SK-N-SH treated with all-trans-retinoic acid at 6 μM for 48 hours (cell line): ENCODE measurements around the gene CPAMD8.

Experiments used
- ATAC-seq: fragments of 200-7000 bp; cut with Tn5 transposase; 3 replicates; pipeline ENCODE4 v1.9.1; 2020; ENCODE audit warnings: mild to moderate bottlenecking, moderate library complexity
- ARNTL ChIP-seq: fragments of 450-650 bp; formaldehyde crosslinking; IDR thresholded peaks from 2 replicates; pipeline ENCODE4 v1.5.0; 2020; ENCODE audit warnings: low read depth, mild to moderate bottlenecking, moderate library complexity, borderline replicate concordance
- BACH2 ChIP-seq: fragments of 250-450 bp; sonication (Bioruptor Pico); IDR thresholded peaks from 2 replicates; pipeline ENCODE4 v1.9.0; 2021; ENCODE audit warnings: mild to moderate bottlenecking, borderline replicate concordance
- CSRNP3 ChIP-seq: fragments of 250-450 bp; sonication (Bioruptor Pico); IDR thresholded peaks from 2 replicates; pipeline ENCODE4 v1.5.1; 2021; ENCODE audit warnings: mild to moderate bottlenecking, moderate library complexity
- GLIS3 ChIP-seq: fragments of 250-450 bp; sonication (Bioruptor Pico); IDR thresholded peaks from 2 replicates; pipeline ENCODE4 v1.5.0; 2020; ENCODE audit warnings: mild to moderate bottlenecking, moderate library complexity
- ISL1 ChIP-seq: fragments of 250-450 bp; sonication (Bioruptor Pico); IDR thresholded peaks from 2 replicates; pipeline ENCODE4 v2.1.2; 2022; ENCODE audit warnings: mild to moderate bottlenecking, moderate library complexity
- OSR1 ChIP-seq: fragments of 250-450 bp; sonication (Bioruptor Pico); IDR thresholded peaks from 2 replicates; pipeline ENCODE4 v1.8.0; 2022; ENCODE audit warnings: moderate library complexity, mild to moderate bottlenecking, inconsistent platforms
- POU6F1 ChIP-seq: fragments of 250-450 bp; sonication (Bioruptor Pico); IDR thresholded peaks from 2 replicates; pipeline ENCODE4 v1.8.0; 2021; ENCODE audit warnings: low read depth, mild to moderate bottlenecking, moderate library complexity, borderline replicate concordance
- RARB ChIP-seq: fragments of 250-450 bp; sonication (Bioruptor Pico); IDR thresholded peaks from 2 replicates; pipeline ENCODE4 v1.8.0; 2021; ENCODE audit warnings: mild to moderate bottlenecking, moderate library complexity
- SNAI2 ChIP-seq: fragments of 250-450 bp; sonication (Bioruptor Pico); IDR thresholded peaks from 2 replicates; pipeline ENCODE4 v1.5.0; 2020; ENCODE audit warnings: mild to moderate bottlenecking, moderate library complexity
- TCF4 ChIP-seq: fragments of 250-450 bp; sonication (Bioruptor Pico); IDR thresholded peaks from 2 replicates; pipeline ENCODE4 v1.8.0; 2021; ENCODE audit warnings: mild to moderate bottlenecking, moderate library complexity, borderline replicate concordance
- TOX ChIP-seq: fragments of 250-450 bp; sonication (Bioruptor Pico); IDR thresholded peaks from 2 replicates; pipeline ENCODE4 v1.8.0; 2021; ENCODE audit warnings: mild to moderate bottlenecking, moderate library complexity, borderline replicate concordance
- ZFP3 ChIP-seq: fragments of 250-450 bp; sonication (Bioruptor Pico); IDR thresholded peaks from 2 replicates; pipeline ENCODE4 v1.5.0; 2020; ENCODE audit warnings: mild to moderate bottlenecking, moderate library complexity
- ZFP30 ChIP-seq: fragments of 450-650 bp; formaldehyde crosslinking; IDR thresholded peaks from 2 replicates; pipeline ENCODE4 v1.5.0; 2022; ENCODE audit warnings: mild to moderate bottlenecking, moderate library complexity
- ZNF565 ChIP-seq: fragments of 450-650 bp; formaldehyde crosslinking; conservative IDR thresholded peaks from 2 replicates; pipeline ENCODE4 v1.5.0; 2020; ENCODE audit warnings: low read depth, mild to moderate bottlenecking, moderate library complexity
- ZNF70 ChIP-seq: fragments of 450-650 bp; formaldehyde crosslinking; IDR thresholded peaks from 2 replicates; pipeline ENCODE4 v1.5.0; 2020; ENCODE audit warnings: mild to moderate bottlenecking, moderate library complexity
- ZNF8 ChIP-seq: fragments of 450-650 bp; formaldehyde crosslinking; IDR thresholded peaks from 2 replicates; pipeline ENCODE4 v1.5.0; 2020; ENCODE audit warnings: mild to moderate bottlenecking, moderate library complexity
- TF ChIP-seq, protein P1 (sequence below): fragments of 250-450 bp; sonication (Bioruptor Pico); IDR thresholded peaks from 2 replicates; pipeline ENCODE4 v1.8.0; 2020; ENCODE audit warnings: mild to moderate bottlenecking, moderate library complexity, borderline replicate concordance

The CPAMD8 gene

DNA sequence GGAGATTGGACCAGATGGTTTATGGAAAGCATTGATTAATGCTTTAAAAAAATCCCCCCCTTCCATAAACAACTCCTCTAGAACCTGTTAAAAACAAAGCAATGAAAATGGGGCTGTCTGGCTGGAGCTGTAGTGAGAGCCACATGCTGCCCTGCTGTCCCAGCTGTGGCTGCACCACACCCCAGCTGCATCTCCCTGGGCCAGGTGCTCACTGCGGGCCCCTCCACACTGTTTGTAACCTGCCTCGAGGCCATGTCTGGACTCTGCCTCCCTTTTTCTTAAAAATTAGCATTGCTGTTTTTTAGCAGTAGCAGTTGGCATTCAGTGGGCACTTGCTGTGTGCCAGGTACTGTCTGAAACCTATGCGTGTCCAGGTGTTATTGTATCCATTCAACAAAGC lies 153.0 kb downstream of the CPAMD8 start:
- TF ChIP-seq CSRNP3 (CRISPR knock-in tag) (no peak), ZFP30 (no peak), BACH2 (CRISPR knock-in tag) (no peak), ZFP3 (CRISPR knock-in tag) (no peak), SNAI2 (CRISPR knock-in tag) (no peak), ARNTL (CRISPR knock-in tag) (no peak), TCF4 (CRISPR knock-in tag) (no peak), ZNF70 (CRISPR knock-in tag) (no peak), RARB (no peak), TOX (CRISPR knock-in tag) (no peak), ZNF565 (CRISPR knock-in tag) (no peak), OSR1 (CRISPR knock-in tag) (no peak)
- TF ChIP-seq, protein P1, sequence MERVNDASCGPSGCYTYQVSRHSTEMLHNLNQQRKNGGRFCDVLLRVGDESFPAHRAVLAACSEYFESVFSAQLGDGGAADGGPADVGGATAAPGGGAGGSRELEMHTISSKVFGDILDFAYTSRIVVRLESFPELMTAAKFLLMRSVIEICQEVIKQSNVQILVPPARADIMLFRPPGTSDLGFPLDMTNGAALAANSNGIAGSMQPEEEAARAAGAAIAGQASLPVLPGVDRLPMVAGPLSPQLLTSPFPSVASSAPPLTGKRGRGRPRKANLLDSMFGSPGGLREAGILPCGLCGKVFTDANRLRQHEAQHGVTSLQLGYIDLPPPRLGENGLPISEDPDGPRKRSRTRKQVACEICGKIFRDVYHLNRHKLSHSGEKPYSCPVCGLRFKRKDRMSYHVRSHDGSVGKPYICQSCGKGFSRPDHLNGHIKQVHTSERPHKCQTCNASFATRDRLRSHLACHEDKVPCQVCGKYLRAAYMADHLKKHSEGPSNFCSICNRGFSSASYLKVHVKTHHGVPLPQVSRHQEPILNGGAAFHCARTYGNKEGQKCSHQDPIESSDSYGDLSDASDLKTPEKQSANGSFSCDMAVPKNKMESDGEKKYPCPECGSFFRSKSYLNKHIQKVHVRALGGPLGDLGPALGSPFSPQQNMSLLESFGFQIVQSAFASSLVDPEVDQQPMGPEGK (CRISPR knock-in tag), result no peak
- ATAC-seq, result no peak

GRCh38 chr19:16872728-16873127 lies 153.9 kb downstream of the CPAMD8 start:
- no peak for ATAC-seq

DNA sequence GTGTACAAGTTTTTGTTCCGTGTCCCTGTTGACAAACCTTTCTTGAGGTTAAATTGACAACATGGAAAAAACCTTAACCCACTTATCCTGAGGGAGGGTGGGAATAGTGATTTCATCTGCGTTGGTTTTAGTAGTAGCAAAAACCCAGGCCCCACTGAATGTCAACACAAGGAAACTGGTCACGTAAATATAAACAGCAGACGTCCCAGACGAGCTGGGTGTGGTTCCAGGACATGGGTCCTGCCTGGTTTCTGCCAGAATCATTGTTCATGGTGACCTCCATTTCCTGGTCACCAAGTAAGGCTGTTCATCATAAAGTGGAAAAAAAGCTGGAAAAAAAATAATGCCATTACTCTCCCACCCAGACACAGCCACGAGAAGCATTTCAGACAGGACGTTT lies 154.7 kb downstream of the CPAMD8 start:
- TF ChIP-seq ZNF8 (CRISPR knock-in tag), result no peak
- no peak for TF ChIP-seq RARB
- no peak for TF ChIP-seq POU6F1 (CRISPR knock-in tag)
- TF ChIP-seq ZFP3 (CRISPR knock-in tag), result no peak
- TF ChIP-seq, protein P1 (CRISPR knock-in tag), result no peak
- no peak for TF ChIP-seq GLIS3 (CRISPR knock-in tag)
- no peak for ATAC-seq

More at GRCh38 chr19:16872728-16873127, 153.9 kb downstream of the CPAMD8 start:
- TF ChIP-seq ARNTL (CRISPR knock-in tag), result no peak
- TF ChIP-seq, protein P1 (CRISPR knock-in tag), result no peak
- TF ChIP-seq CSRNP3 (CRISPR knock-in tag), result no peak
- TF ChIP-seq ZNF8 (CRISPR knock-in tag), result no peak
- TF ChIP-seq OSR1 (CRISPR knock-in tag), result no peak
- TF ChIP-seq ISL1 (CRISPR knock-in tag), result no peak
